ENCODE results near the gene OR2L13.
"Not testable (repeated sequence)": the region's sequence is repeated elsewhere in the genome, so short reads cannot be mapped to it uniquely, and the experiment has no call there.

Gene OR2L13

GRCh38 chr1:248094884-248095283, at the start of gene OR2L13:
OR2L13 (plus strand) TSS chr1:248095184; CDS start chr1:248099376, 4,192 bp downstream.
- DNase-seq (ENCODE audit: low read depth): no peak

- no peak for DNase-seq (ENCODE audit: low read depth)
These were observed 49.8 kb upstream of the OR2L13 start for GRCh38 chr1:248045209-248045608.

GRCh38 chr1:248046536-248046935, 48.4 kb upstream of the OR2L13 start, which contains the start of gene OR2L3:
OR2L3 (plus strand) TSS chr1:248046836; CDS start chr1:248060682, 13,846 bp downstream.
- DNase-seq (ENCODE audit: low read depth): no peak

- no peak for DNase-seq (ENCODE audit: low read depth)
These were observed 48.0 kb upstream of the OR2L13 start for GRCh38 chr1:248047008-248047407.

GRCh38 chr1:248054671-248055070, 40.3 kb upstream of the OR2L13 start:
- DNase-seq (ENCODE audit: low read depth): no peak

- DNase-seq (ENCODE audit: low read depth): no peak
These were observed 39.7 kb upstream of the OR2L13 start for GRCh38 chr1:248055261-248055660.

GRCh38 chr1:248065071-248065470, 29.9 kb upstream of the OR2L13 start:
- no peak for DNase-seq (ENCODE audit: low read depth)

GRCh38 chr1:248065604-248066003, 29.4 kb upstream of the OR2L13 start:
- DNase-seq (ENCODE audit: low read depth): no peak

- not testable (repeated sequence) for DNase-seq (ENCODE audit: low read depth)
These were observed 11.1 kb upstream of the OR2L13 start for GRCh38 chr1:248083864-248084263.

- DNase-seq (ENCODE audit: low read depth): no peak
These were observed 3.5 kb downstream of the OR2L13 start for GRCh38 chr1:248098529-248098928.

GRCh38 chr1:248102847-248103246, 7.9 kb downstream of the OR2L13 start:
- no peak for DNase-seq (ENCODE audit: low read depth)

- no peak for DNase-seq (ENCODE audit: low read depth)
These were observed 16.2 kb downstream of the OR2L13 start for GRCh38 chr1:248111157-248111556.

GRCh38 chr1:248114890-248115289, 19.9 kb downstream of the OR2L13 start:
- no peak for DNase-seq (ENCODE audit: low read depth)

- DNase-seq (ENCODE audit: low read depth): no peak
These were observed 32.7 kb downstream of the OR2L13 start for GRCh38 chr1:248127653-248128052.

GRCh38 chr1:248136811-248137210, 41.8 kb downstream of the OR2L13 start:
- no peak for DNase-seq (ENCODE audit: low read depth)

- no peak for DNase-seq (ENCODE audit: low read depth)
These were observed 45.9 kb downstream of the OR2L13 start for GRCh38 chr1:248140846-248141245.

GRCh38 chr1:248143311-248143710, 48.3 kb downstream of the OR2L13 start:
- no peak for DNase-seq (ENCODE audit: low read depth)

- no peak for DNase-seq (ENCODE audit: low read depth)
These were observed 49.7 kb downstream of the OR2L13 start, which contains the start of gene OR2M5 for GRCh38 chr1:248144513-248145198. OR2M5 (plus strand) TSS chr1:248145148; CDS start chr1:248145148, 0 bp downstream.

All from GM04503 (cell line).